Endothelial cell of umbilical vein (primary cell): Measurements from ENCODE around the gene MEX3C. TPM values are rescaled to one million over a fixed set of nuclear protein-coding genes. Genes with fewer than 3 reads are reported as not detected.

ENCODE experiments used
- BruUV-seq: library from RNA; stranded (reverse); fragments of 400-500 nt; replicated peaks from 2 replicates; lab custom pipeline; 2021; lab: Mats Ljungman, UMichigan
- CTCF ChIA-PET: fragments of 300-600, 350-600 bp; sonication (Branson Sonifier 250); formaldehyde crosslinking; loops from one replicate; lab custom pipeline; 2021; ENCODE audit warnings: antibody characterized with exemption, inconsistent platforms; lab: Charles Lee
- POLR2A ChIA-PET: fragments of 300-600, 350-600 bp; sonication (Branson Sonifier 250); formaldehyde crosslinking; loops from one replicate; lab custom pipeline; 2021; ENCODE audit warnings: antibody characterized with exemption, inconsistent platforms; lab: Charles Lee
- DNase-seq: peaks from one replicate; pipeline ENCODE4 v3.0.0-alpha.2; 2011; ENCODE audit warnings: low read depth, low spot score
- FAIRE-seq: peaks from 2 replicates; lab custom pipeline; 2011; peaks lifted over from hg19 to GRCh38; lab: Jason Lieb, UNC
- H2AFZ ChIP-seq: 2 replicates; pipeline ENCODE4 v1.6.0; 2012; ENCODE audit warnings: low read depth, low read length, control low read depth, inconsistent platforms
- H3K27ac ChIP-seq: 2 replicates; pipeline ENCODE4 v1.5.1; 2011; ENCODE audit warnings: low read depth, mild to moderate bottlenecking, control low read depth, low read length, moderate library complexity; ENCODE audit not compliant: insufficient read depth
- H3K27me3 ChIP-seq, 2 experiments: 2 replicates each; pipeline versions ENCODE4 v1.6.0 to v1.6.1; 2011; ENCODE audit warnings: low read length in 2 of 2, mixed read lengths in 1 of 2; ENCODE audit not compliant: control insufficient read depth in 2 of 2, insufficient read depth in 2 of 2
- H3K36me3 ChIP-seq, 2 experiments: 2 replicates in 1 of 2; 3 replicates in 1 of 2; pipeline ENCODE4 v1.5.1; 2011; ENCODE audit warnings: low read length in 2 of 2, mild to moderate bottlenecking in 1 of 2, moderate library complexity in 1 of 2; ENCODE audit not compliant: control insufficient read depth in 2 of 2, insufficient read depth in 2 of 2; ENCODE audit errors: extremely low read depth in 1 of 2
- H3K4me1 ChIP-seq: 3 replicates; pipeline ENCODE4 v1.5.1; 2011; ENCODE audit warnings: mild to moderate bottlenecking, low read length; ENCODE audit not compliant: control insufficient read depth, insufficient read depth; ENCODE audit errors: extremely low read depth
- H3K4me2 ChIP-seq: 2 replicates; pipeline ENCODE4 v1.6.1; 2011; ENCODE audit warnings: low read length, control low read depth, mixed read lengths; ENCODE audit not compliant: insufficient read depth
- H3K4me3 ChIP-seq, 3 experiments: fragments of 200-600 bp in 1 of 3; sonication (generic), shearing (Covaris generic) in 1 of 3; replicated peaks in 1 of 3; 2 replicates each; pipeline ENCODE4 v1.5.1; 2011 to 2016; ENCODE audit warnings: control low read depth in 3 of 3, low read length in 3 of 3, mild to moderate bottlenecking in 2 of 3, inconsistent platforms in 1 of 3, low read depth in 1 of 3, moderate library complexity in 1 of 3; ENCODE audit not compliant: insufficient read depth in 1 of 3
- H3K79me2 ChIP-seq: 2 replicates; pipeline ENCODE4 v1.6.0; 2012; ENCODE audit warnings: low read length, inconsistent platforms; ENCODE audit not compliant: control insufficient read depth, insufficient read depth
- H3K9ac ChIP-seq: replicated peaks from 2 replicates; pipeline ENCODE3; 2011; ENCODE audit warnings: low read length, control low read depth; ENCODE audit not compliant: insufficient read depth; ENCODE audit errors: extremely low read depth
- H3K9me1 ChIP-seq: replicated peaks from 3 replicates; pipeline ENCODE4 v1.6.0; 2011; ENCODE audit warnings: mild to moderate bottlenecking, low read length; ENCODE audit not compliant: control insufficient read depth, insufficient read depth; ENCODE audit errors: extremely low read depth
- H3K9me3 ChIP-seq: replicated peaks from 2 replicates; pipeline ENCODE4 v1.5.1; 2012; ENCODE audit warnings: low read length, inconsistent platforms; ENCODE audit not compliant: control insufficient read depth, insufficient read depth
- H4K20me1 ChIP-seq: replicated peaks from 2 replicates; pipeline ENCODE3; 2011; ENCODE audit warnings: mild to moderate bottlenecking, low read length; ENCODE audit not compliant: control insufficient read depth, insufficient read depth; ENCODE audit errors: extremely low read depth
- EZH2 ChIP-seq: IDR thresholded peaks from 2 replicates; pipeline ENCODE4 v1.6.1; 2012; ENCODE audit warnings: borderline replicate concordance, low read depth, mild to moderate bottlenecking, moderate library complexity, low read length, inconsistent platforms; ENCODE audit not compliant: severe bottlenecking
- FOS ChIP-seq: IDR thresholded peaks from 2 replicates; pipeline ENCODE4 v1.6.1; 2011; ENCODE audit warnings: mild to moderate bottlenecking, low read length, moderate library complexity, borderline replicate concordance; ENCODE audit not compliant: insufficient read depth
- GATA2 ChIP-seq: IDR thresholded peaks from 2 replicates; pipeline ENCODE4 v1.7.0; 2011; ENCODE audit warnings: low read depth, mild to moderate bottlenecking, moderate library complexity, mixed read lengths, low read length; ENCODE audit not compliant: insufficient read length, insufficient read depth
- JUN ChIP-seq: IDR thresholded peaks from 2 replicates; pipeline ENCODE4 v1.6.1; 2011; ENCODE audit warnings: borderline replicate concordance, low read depth; ENCODE audit not compliant: insufficient read length, insufficient read depth
- MYC ChIP-seq: IDR thresholded peaks from one replicate; pipeline ENCODE4 v1.6.1; 2011; ENCODE audit warnings: mild to moderate bottlenecking, low read depth, low read length
- POLR2A ChIP-seq: IDR thresholded peaks from 2 replicates; pipeline ENCODE4 v1.6.1; 2012; ENCODE audit warnings: low read depth, mild to moderate bottlenecking, control low read depth, low read length
- POLR2AphosphoS5 ChIP-seq: IDR thresholded peaks from 2 replicates; pipeline ENCODE4 v1.6.1; 2012; ENCODE audit warnings: low read depth, mild to moderate bottlenecking, control low read depth, low read length, moderate library complexity; ENCODE audit not compliant: insufficient read depth
- dilution Hi-C: fragments of 300-500 bp; cut with MboI; formaldehyde crosslinking; loops from one replicate; pipeline ENCODE4 v1.15.0; 2019; ENCODE audit warnings: low sequenced_read_pairs; ENCODE audit not compliant: extremely low pct_ligation_motif_present
- intact Hi-C: fragments of 100-400 bp; cut with micrococcal nuclease; formaldehyde crosslinking; loops from one replicate; pipeline ENCODE4 v1.10.0; 2022
- polyA plus RNA-seq, 4 experiments: library from polyadenylated mRNA; depleted of rRNA in 3 of 4; stranded (reverse) in 3 of 4; unstranded in 1 of 4; fragments of >200 nt; gene quantifications; 2 replicates each; pipeline versions ENCODE4 v1.2.1 to v1.2.3, GENCODE V29; 2011 to 2012; ENCODE audit warnings: missing spikeins in 1 of 4
- total RNA-seq: library from RNA; stranded (reverse); gene quantifications from 2 replicates; pipeline ENCODE4 v1.2.3, GENCODE V29; 2021
- TF ChIP-seq, protein P1 (sequence below), 2 donors: IDR thresholded peaks; 1 replicate in 1 of 2; 2 replicates in 1 of 2; pipeline ENCODE4 v1.5.1; 2011; ENCODE audit warnings: low read length in 2 of 2, mild to moderate bottlenecking in 2 of 2, moderate library complexity in 2 of 2, control low read depth in 1 of 2, inconsistent platforms in 1 of 2, low read depth in 1 of 2; ENCODE audit not compliant: insufficient read depth in 1 of 2; ENCODE audit errors: extremely low read depth in 1 of 2
- TF ChIP-seq, protein P2 (sequence below): IDR thresholded peaks from 2 replicates; pipeline ENCODE4 v1.6.1; 2011; ENCODE audit not compliant: insufficient read depth, insufficient read length

Gene MEX3C
- total and polyA plus RNA-seq, 2 donors (not counting 3 experiments of a cell fraction or from before 2014, with no cell fraction given), result 23.4 to 45.7 TPM

DNA sequence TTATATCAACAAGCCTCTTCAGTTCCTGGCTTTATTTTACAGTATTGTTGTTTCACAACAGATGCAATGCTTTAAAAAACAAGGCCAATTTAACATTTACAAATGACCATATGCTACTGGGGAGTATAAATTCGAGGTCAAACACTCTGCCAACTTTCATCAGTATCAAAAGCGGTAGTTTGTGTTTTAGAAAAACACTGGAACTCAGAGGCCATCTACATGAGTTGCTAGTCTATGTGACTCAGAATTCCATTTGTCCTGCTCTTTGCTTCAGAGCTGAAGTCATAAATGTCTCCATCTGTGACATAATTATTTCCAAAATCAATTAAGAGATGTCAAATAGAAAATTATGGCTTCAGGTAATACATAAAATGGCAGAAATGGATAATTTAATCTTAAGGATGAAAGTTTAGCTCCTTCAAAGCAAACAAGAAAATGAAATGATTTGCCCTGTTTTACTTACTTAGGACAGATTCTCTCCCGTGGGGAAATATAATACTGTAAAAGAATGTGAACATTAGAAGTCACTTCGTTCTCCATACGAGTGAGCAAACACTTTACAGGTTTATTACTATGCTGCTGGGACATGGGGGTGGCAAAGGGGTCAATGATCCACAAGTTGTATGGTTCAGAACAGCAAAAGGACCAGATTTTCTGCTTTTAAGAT is 3.7 kb downstream of the MEX3C start:
- dilution Hi-C loops, result no loop called here

More for the DNA sequence above, 3.7 kb downstream of the MEX3C start:
- H3K9ac ChIP-seq, result no peak overlapping the region
- no peaks in the 10 kb centered on the region for H3K27me3 ChIP-seq
- ChIA-PET CTCF (no interaction called here), POLR2A (no interaction called here)
- H3K4me2 ChIP-seq, result peak overlapping the region; percentile 97
- no TSS peak for BruUV-seq
- H3K4me3 ChIP-seq, result peak overlapping the region in 2 of 3 experiments; percentile 2 to 95
- peaks cover 21% of the 10 kb centered on the region for H4K20me1 ChIP-seq
- peak; percentile 33 for DNase-seq
- H3K9me3 ChIP-seq, result no peaks in the 10 kb centered on the region
- H3K9me1 ChIP-seq, result peaks cover 3% of the 10 kb centered on the region
- H3K79me2 ChIP-seq, result peaks cover 80% of the 10 kb centered on the region
- intact Hi-C loops, result no loop called here
- H3K36me3 ChIP-seq, result no peaks in the 10 kb centered on the region
- peaks cover 39% of the 10 kb centered on the region for H3K4me1 ChIP-seq
- peak overlapping the region; percentile 20 for H3K27ac ChIP-seq
- TF ChIP-seq POLR2A (no peak), FOS (no peak), POLR2AphosphoS5 (no peak), EZH2 (no peak), GATA2 (no peak), JUN (no peak), MYC (no peak)
- TF ChIP-seq, protein P1, sequence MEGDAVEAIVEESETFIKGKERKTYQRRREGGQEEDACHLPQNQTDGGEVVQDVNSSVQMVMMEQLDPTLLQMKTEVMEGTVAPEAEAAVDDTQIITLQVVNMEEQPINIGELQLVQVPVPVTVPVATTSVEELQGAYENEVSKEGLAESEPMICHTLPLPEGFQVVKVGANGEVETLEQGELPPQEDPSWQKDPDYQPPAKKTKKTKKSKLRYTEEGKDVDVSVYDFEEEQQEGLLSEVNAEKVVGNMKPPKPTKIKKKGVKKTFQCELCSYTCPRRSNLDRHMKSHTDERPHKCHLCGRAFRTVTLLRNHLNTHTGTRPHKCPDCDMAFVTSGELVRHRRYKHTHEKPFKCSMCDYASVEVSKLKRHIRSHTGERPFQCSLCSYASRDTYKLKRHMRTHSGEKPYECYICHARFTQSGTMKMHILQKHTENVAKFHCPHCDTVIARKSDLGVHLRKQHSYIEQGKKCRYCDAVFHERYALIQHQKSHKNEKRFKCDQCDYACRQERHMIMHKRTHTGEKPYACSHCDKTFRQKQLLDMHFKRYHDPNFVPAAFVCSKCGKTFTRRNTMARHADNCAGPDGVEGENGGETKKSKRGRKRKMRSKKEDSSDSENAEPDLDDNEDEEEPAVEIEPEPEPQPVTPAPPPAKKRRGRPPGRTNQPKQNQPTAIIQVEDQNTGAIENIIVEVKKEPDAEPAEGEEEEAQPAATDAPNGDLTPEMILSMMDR (IDR thresholded peaks at IDR 0.05; ENCODE audit: extremely low read depth in 1 of 2, insufficient read depth in 1 of 2, low read depth in 1 of 2, low read length in 2 of 2), result no peak
- TF ChIP-seq, protein P2, sequence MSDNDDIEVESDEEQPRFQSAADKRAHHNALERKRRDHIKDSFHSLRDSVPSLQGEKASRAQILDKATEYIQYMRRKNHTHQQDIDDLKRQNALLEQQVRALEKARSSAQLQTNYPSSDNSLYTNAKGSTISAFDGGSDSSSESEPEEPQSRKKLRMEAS, result no peak
- FAIRE-seq, result peak; percentile 26
- H2AFZ ChIP-seq, result no peak overlapping the region
